ENCODE measurements around the gene ZFR2.

GRCh38 chr19:3781603-3782002 lies 87.2 kb downstream of the ZFR2 start:
- no peak for TF ChIP-seq POLR2A (IDR thresholded peaks at IDR 0.05)
- no peak for TF ChIP-seq CTCF (IDR thresholded peaks at IDR 0.05 in 8 of 11, conservative IDR thresholded peaks at IDR 0.05 in 3 of 11)
- TF ChIP-seq POLR2AphosphoS5 (IDR thresholded peaks at IDR 0.05) = no peak

Data from spleen (tissue), 7 donors.